OCI-LY7 (cell line): ENCODE measurements around the gene HCN4.

Source experiments
- EZH2phosphoT487 ChIP-seq: fragments of 200-600 bp; sonication (generic); IDR thresholded peaks from 2 replicates; pipeline ENCODE4 v1.6.1; 2018; ENCODE audit warnings: low read depth, borderline replicate concordance, mild to moderate bottlenecking, mixed run types, antibody characterized with exemption, low read length, moderate library complexity, mixed read lengths
- TF ChIP-seq, protein P1 (sequence below): fragments of 200-600 bp; sonication (generic); conservative IDR thresholded peaks from 2 replicates; pipeline ENCODE4 v1.5.1; 2014; ENCODE audit warnings: mild to moderate bottlenecking, antibody characterized with exemption, low read length, moderate library complexity, mixed read lengths

DNA sequence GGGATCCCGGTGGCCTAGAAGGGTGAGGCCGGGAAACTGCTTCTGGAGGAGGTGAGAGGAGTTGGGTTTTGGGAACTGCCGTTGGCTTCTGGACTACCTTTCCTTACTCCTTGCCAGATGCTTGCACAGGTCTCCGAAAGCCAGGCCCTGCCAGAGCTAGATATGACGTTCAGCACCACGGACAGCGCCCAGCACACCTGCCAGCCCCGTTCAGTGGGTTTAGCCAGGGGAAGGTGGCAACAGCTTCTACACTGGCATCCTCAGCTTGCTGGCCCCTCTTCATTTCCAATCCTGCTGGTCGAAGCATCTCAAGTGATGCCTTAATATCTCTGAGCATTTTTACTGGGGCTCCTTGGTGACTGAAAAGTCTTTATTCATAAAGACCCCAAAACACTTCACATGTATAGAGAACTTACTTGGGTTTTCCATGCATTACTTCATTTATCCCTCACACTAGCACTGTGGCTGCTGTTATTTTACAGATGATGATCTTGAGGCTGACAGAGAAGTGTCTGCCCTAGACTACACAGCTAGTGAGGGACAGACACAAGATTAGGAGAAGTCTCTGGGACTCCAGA, 21.9 kb downstream of the HCN4 start:
- TF ChIP-seq, protein P1, sequence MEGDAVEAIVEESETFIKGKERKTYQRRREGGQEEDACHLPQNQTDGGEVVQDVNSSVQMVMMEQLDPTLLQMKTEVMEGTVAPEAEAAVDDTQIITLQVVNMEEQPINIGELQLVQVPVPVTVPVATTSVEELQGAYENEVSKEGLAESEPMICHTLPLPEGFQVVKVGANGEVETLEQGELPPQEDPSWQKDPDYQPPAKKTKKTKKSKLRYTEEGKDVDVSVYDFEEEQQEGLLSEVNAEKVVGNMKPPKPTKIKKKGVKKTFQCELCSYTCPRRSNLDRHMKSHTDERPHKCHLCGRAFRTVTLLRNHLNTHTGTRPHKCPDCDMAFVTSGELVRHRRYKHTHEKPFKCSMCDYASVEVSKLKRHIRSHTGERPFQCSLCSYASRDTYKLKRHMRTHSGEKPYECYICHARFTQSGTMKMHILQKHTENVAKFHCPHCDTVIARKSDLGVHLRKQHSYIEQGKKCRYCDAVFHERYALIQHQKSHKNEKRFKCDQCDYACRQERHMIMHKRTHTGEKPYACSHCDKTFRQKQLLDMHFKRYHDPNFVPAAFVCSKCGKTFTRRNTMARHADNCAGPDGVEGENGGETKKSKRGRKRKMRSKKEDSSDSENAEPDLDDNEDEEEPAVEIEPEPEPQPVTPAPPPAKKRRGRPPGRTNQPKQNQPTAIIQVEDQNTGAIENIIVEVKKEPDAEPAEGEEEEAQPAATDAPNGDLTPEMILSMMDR, result no peak
- TF ChIP-seq EZH2phosphoT487, result no peak
